Stimulated activated CD4-positive, alpha-beta T cell treated with anti-CD3 and anti-CD28 coated beads, Interleukin-2, amount 100 ng/mL, for 24 hours (primary cell): ENCODE results near the gene PGAP3.
A peak's percentile ranks its signal among the peaks of the same experiment; 100 is the strongest.

Experiments used
- DNase-seq, 2 donors: peaks; one replicate each; pipeline ENCODE4 v3.0.0-alpha.2; 2020

The PGAP3 gene

GRCh38 chr17:39669897-39670735, 17.7 kb downstream of the PGAP3 start:
- DNase-seq: no peak

GRCh38 chr17:39667945-39668924, 19.6 kb downstream of the PGAP3 start, which contains the start of gene PNMT:
PNMT (plus strand) TSS chr17:39668453; CDS start chr17:39668476, 23 bp downstream.
- peak; percentile 80 to 83 for DNase-seq

- no peak for DNase-seq
Measured at GRCh38 chr17:39667262-39667944, 20.5 kb downstream of the PGAP3 start.

GRCh38 chr17:39666601-39667261, 21.1 kb downstream of the PGAP3 start:
- no peak for DNase-seq

- no peak for DNase-seq
Measured at GRCh38 chr17:39666231-39666600, 21.6 kb downstream of the PGAP3 start.

GRCh38 chr17:39665642-39666224, 22.1 kb downstream of the PGAP3 start:
- no peak for DNase-seq

- DNase-seq: no peak
Measured at GRCh38 chr17:39664581-39665561, 23.0 kb downstream of the PGAP3 start, which contains the start of gene TCAP. TCAP (plus strand) TSS chr17:39665349; CDS start chr17:39665360, 11 bp downstream.

- DNase-seq: no peak
Measured at GRCh38 chr17:39663688-39664580, 23.9 kb downstream of the PGAP3 start.

- DNase-seq: no peak
Measured at GRCh38 chr17:39663340-39663687, 24.5 kb downstream of the PGAP3 start.

- no peak for DNase-seq
Measured at GRCh38 chr17:39662551-39663339, 25.1 kb downstream of the PGAP3 start.

GRCh38 chr17:39661744-39662541, 25.9 kb downstream of the PGAP3 start:
- DNase-seq: no peak

GRCh38 chr17:39660397-39661385, 27.2 kb downstream of the PGAP3 start:
- no peak for DNase-seq

- DNase-seq: no peak
Measured at GRCh38 chr17:39660011-39660360, 27.9 kb downstream of the PGAP3 start.

- DNase-seq: no peak
Measured at GRCh38 chr17:39659279-39660010, 28.4 kb downstream of the PGAP3 start.

- DNase-seq: no peak
Measured at GRCh38 chr17:39658760-39659159, 29.1 kb downstream of the PGAP3 start.

- DNase-seq: no peak
Measured at GRCh38 chr17:39658346-39658745, 29.5 kb downstream of the PGAP3 start.
